ENCODE measurements around the gene ZNF518A. TPM values are rescaled to one million over a fixed set of nuclear protein-coding genes. Genes with fewer than 3 reads are reported as not detected.
"Not testable (repeated sequence)": the region's sequence is repeated elsewhere in the genome, so short reads cannot be mapped to it uniquely, and the experiment has no call there.

ZNF518A gene
- polyA plus RNA-seq, 10 donors, result 13.8 to 30.3 (median 19.6) TPM

DNA sequence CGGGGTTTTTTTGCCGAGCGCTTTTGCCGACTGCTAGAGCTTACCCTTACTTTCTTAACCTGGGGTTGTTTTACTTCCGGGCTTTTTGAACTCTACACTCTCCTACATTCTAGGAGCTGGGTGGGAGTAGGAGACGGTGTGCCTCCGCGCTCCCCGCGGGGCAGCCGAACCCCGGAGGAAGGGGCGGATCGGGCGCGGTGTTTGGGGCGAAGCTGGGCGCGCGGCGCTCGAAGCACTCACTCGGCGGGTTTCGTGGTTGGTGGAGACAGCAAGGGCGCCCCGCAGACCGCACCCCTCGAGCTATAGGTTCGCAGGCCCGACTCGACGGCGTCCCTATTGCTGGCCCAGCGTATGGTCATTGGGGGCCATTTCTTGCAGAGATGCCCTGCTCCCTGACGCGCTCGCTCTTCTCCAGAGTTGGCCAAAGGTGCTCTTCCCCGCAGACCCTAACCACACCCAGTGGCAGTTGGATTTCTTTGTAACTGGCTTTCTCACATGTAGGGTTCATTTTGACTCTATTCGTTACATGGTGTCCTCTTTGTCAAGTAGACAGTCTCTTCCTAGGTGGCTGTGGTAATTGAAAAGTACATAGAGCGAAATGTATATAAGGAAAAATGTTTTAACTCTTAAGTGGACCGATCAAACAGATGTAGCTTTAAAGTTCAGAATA, 364 bp downstream of the ZNF518A start:
- DNase-seq, result no peak

DNA sequence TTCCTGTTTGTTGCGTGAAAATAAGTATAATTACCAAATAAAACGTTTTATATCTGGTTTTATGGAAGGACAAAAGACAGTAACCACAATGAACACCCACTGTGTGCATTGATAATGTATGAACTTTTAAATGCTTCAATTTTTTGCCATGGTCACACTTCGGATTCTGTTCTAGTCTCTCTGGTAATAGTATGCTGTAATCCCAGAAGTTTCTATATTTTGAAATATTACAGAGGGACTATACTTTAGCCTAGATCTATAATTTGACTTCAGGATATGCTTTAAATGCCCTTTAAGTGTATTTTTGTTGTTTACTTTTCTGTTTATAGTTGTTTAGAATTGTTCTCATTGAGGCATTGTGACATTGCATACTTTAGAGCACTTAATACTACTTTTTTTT, 1.5 kb downstream of the ZNF518A start:
- DNase-seq, result no peak

DNA sequence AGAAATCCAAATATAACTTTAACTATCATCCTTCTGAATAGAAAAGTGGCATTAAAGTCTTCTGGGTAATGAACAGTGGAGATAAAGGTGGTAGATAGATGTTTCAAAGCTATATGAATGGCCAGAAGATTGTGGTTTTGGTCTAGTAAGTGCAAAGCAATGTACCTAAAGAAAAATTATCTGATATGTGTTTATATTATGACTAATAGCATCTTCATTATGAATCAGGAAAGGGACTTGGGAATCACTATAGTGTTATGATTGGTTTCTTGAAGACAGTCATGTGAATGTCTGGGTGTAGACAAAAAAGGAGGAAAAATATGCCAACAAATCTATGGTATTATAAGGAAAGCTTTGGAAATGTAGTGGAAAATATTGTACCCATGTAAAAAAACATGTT, 3.0 kb downstream of the ZNF518A start:
- DNase-seq, result peak in 1 of 3 donors; percentile 7

DNA sequence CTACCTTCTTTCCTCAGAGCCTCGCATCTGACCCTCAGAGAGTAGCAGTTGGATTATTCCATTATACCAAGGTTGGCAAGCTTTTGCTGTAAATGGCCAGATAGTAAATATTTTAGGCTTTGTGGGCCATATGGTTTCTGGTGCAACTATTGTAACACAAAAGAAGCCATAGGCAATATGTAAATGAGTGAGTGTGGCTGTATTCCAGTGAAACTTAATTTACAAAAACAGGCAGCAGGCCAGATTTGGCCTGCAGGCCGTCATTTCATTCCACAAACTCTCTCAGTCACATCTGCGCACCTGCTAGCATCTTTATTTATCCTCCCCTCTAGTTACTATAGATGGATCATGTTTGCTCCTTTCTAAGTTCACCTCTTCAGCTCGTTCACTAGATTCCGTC, 6.7 kb downstream of the ZNF518A start:
- no peak for DNase-seq

DNA sequence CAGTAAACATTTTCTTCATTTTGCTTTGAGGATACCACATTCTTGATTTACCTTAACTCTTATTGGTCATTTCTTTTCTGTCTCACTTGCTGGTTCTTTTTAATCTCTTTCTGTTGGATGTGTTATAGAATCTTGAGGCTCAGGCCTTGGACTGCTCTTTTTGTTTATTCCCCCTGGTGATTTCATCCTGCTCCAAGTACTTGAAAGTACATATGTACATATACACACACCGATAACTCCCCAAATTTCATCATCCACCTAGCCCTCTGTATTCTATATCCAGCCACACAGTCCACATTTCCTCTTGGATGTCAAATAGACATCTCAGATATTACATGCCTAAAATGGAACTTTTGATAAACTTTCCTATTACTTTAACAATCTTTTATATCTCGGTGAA, 7.5 kb downstream of the ZNF518A start:
- DNase-seq, result no peak

DNA sequence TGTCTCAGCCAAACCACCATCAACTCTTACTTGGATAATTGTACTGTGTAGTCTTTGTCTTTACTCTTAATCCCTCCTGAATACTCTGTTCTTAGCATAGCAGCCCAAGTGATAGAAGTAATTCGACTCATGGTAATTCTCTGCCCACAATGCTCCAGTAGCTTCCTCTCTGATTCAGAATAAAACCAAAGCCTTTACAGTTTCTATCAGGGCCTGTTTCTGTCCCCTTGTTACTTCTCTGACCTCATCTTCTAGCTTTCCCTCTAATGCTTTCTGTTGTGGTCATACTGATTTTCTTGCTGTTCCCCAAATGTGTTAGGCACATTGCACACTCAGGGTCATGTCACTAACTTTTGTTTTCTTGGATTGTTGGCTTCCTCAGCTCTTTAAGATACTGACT, 8.0 kb downstream of the ZNF518A start:
- no peak for DNase-seq

DNA sequence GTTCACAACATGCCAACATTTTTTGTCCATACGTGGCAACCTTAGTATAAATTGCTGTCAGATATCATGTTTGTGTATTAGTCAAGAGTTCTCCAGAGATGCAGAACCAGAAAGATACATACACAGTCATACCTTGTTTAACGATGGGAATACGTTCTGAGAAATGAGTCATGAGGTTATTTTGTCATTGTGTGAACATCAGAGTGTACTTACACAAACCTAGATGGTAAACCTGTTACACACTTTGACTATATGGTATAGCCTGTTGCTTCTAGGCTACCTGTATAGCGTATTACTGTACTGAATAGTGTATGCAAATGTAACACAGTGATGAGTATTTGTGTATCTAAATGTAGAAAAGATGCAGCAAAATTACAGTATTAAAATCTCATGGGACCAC, 22.3 kb downstream of the ZNF518A start:
- no peak for DNase-seq

DNA sequence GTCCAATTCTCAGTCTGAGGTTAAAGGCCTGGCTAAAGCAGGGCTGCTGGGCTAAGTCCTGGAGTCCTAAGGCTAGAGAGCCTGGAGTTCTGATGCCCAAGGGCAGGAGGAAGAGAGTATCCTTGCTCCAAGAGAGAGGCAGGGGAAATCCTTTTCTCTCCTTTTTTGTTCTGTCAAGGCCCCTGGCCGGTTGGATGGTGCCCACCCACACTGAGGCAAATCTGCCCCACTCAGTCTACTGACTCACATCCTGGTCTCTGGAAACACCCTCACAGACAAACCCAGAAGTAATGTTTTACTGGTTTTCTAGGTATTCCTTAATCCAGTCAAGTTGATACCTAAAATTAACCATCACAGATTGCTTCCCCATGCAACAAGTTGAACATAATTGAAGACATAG, 23.0 kb downstream of the ZNF518A start:
- DNase-seq, result no peak

DNA sequence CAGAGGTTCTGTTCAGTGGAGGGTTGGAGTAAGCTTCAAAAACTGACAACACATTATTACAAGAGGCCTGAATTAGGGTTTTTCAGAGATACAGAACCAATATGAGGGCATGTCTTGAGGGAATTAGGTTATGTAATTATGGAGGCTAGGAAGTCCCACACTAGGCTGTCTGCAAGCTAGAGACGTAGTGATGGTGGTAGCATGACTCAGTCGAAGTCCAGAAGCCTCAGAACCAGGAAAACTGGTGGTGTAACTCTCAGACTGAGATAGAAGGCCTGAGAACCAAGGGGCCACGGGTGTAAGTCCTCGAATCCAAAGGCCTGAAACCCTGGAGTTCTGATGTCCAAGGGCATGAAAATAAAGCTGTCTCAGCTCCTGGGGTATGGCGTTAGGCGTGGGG, 35.6 kb downstream of the ZNF518A start:
- no peak for DNase-seq

DNA sequence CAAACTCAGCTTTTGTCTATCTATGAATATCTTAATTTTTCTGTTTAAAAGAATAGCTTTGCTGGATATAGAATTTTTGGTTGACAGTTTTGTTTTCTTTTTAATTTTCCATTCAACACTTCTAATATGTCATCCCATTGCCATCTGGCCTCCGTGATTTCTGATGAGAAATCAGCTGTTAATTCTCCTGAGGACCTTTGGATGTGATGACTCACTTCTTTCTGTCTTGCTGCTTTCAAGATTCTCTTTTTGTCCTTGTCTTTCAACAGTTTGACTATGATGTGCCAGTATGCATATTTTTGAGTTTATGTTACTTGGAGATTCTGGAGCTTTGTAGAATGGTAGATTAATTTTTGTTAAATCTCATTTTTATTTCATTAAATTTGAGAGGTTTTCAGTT, 38.4 kb downstream of the ZNF518A start:
- no peak for DNase-seq

DNA sequence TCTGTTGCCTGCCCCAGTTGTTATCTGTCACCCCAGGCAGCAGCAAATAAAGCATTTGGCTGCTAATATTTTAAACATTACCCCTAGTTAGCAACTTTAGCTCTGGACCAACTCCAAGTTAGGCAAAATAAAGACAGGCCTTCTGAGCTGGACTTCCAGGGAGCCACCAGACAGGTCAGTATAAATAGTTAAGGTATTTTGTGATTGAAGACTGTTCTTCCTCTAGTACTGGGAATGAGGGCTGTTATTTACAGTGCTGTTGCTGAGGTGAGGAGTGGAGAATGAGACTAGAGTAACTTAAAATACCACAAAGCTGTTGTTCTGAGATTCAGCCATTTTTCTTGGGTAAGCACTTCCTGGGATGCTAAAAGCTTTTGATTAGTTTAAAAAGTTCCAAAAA, 40.1 kb downstream of the ZNF518A start:
- no peak for DNase-seq

DNA sequence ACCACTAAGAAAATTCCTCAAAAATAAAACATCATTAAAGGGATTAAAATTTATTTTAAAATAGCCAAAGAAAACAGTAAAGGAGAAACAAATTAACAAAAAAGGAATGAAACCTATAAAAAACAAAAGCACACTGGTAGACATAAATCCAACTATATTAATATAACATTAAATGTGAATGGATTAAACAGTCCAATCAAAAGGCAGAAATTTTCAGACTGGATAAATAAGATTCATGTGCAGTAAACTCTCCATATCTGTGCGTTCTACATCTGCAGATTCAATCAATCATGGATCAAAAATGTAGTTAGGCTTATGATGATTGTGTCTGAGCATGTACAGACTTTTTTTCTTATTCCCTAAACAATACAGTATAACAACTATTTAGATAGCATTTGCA, 42.6 kb downstream of the ZNF518A start:
- no peak for DNase-seq

DNA sequence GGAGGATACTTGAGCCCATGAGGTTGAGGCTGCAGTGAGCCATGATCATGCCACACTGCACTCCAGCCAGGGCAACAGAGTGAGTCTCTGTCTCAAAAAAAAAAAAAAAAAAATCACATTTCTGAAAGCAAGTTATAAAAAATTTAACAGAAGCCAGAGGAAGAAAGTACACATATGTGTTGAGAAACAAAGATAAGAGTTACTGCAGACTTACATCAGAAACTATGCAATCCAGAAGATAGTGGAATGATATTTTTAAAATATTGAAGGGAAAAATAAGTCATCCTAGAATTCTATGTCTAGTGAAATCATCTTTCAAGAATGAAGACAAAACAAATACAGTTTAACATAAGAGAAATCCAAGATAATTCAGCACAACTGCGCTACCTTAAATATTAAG, 46.9 kb downstream of the ZNF518A start:
- DNase-seq, result no peak

DNA sequence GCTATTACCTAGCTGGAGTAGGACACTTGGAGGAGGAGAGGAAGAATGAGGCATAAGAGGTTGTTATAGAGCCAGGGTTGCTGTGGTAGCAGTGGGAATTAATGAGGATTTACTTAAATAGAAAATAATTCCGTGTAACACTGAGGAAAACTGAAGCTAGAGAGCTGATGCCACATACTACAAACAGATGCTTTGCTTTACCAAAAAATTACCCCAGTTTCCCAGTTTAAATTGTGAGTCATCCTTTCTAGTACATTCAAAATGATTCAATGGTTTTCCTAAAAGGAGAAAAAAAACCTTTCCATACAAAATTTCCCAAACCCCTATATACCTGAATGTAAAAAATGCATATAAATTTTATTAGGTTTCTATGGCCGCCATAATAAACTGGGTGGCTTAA, 58.3 kb downstream of the ZNF518A start:
- no peak for DNase-seq

DNA sequence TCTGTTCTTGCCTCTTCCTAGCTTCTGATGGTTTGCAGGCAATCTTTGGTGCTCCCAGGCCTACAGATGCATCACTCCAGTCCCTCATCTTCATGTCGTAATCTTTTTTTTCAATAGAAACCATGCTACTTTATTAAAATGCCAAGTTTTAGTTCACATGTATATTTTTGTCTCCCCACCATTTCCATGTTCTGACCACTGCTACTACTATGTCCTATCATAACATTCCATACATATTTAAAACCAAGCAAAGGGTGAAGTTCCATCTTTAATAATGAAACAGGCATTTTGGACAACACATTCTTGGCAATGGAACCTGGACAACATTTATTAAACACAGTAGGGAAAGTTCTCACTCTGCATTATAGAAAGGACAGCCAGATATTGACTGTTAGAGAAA, 58.8 kb downstream of the ZNF518A start:
- no peak for DNase-seq

DNA sequence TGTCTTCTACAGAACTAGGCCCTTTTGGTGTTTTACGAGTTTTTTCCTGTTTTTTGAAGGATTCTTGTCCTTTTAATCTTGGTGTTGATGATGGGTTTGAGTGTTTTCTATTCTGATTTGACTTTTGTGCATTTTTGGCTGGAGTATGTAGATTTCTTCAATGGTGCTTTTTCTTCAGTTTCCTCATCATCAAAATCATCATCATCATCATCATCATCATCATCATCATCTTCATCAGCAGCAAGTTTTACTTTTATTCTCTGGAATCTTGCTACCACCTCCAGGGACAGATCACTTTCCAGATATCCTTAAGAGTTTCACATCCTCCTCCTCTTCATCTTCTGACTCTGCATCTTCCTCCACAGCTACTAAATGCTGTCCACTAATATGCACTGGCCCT, 59.4 kb downstream of the ZNF518A start:
- not testable (repeated sequence) for DNase-seq

DNA sequence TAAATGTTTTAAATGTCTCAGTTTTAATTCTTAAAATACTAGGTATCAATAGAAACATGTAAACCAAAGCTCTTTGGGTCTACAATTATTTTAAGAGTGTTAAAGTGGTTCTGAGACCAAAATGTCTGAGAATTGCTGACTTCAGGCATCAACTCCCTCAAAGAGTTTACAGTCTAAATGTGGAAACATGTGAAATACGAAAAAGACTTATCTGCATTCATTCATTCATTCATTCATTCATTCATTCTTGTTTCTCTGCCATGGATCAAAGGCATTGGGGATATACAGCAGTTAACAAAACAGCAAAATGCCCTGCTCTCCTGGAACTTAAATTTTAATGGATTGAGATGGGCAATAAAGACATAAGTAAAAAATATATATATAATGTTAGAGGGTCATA, 71.4 kb downstream of the ZNF518A start:
- no peak for DNase-seq

DNA sequence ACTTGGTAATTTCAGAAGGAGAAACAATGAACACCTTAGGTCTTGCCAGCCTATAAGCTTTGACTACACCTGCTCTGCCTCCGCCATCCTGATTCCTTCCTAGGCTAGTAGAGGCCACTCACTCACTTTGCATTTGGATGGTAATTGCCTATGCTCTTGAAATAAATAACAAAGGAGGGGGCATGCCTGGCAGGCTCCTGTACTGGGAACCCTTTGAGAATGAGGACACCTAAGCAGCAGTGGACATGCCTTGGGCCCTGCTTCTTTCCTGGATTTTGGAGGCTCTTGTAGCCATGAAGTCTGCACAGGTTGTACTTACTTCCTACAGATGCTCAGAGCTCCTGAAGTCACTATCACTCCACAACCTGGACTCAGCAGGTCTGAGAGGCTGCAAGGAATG, 75.5 kb downstream of the ZNF518A start:
- no peak for DNase-seq

DNA sequence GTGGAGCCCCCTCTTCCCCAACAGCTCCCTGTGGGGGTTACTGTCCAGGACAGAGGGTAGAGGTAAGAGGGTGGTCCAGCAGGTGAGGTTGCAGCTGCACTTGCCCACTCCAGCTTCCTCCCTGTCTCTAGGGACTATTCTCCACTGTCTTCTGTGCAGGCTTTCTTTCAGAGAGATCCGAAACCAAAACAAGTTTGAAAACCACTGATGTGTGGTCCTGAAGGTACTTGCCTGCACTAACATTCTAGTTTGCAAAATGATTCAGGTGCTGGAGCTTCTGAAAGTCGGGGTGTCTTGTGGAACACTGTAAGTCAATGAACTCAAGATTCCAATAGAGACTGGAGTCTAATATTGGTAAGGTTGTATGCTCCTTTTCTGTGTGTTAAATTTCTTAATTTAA, 78.2 kb downstream of the ZNF518A start:
- no peak for DNase-seq

DNA sequence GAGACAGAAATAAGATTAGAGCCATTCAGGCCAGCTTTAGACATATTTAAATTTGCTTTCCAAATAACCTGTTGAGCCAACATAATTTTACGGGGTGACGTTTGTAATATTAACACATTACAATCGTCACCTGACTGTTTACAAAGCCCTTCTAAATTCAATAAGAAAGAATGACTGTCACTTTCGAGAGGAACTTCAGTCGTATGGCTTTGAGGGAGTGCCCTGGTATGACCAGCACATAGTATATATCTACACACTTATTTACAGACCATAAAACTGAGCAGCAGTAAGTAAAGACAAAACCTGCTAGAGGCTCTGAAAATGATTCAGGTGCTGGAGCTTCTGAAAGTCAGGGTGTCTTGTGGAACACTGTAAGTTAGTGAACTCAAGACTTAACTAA, 78.8 kb downstream of the ZNF518A start:
- no peak for DNase-seq

DNA sequence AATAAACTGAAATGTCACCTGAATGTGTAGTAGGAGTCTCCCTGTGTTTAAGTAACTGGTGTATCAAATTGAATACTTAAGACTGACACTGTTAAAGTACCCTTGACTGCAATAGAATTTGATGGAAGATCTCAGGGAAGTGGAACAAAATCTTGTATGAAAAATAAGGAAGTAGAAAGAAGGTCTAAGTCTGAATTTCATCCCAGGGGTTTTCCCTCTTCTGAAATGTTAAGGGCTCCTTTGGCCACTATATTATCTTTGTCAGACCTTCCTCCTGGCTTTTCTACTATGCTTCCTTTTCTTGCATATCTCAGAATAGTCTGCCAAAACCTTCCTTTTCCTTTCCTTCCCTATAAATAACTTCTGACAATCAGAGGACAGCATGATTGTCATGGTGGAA, 81.7 kb downstream of the ZNF518A start:
- DNase-seq, result no peak

DNA sequence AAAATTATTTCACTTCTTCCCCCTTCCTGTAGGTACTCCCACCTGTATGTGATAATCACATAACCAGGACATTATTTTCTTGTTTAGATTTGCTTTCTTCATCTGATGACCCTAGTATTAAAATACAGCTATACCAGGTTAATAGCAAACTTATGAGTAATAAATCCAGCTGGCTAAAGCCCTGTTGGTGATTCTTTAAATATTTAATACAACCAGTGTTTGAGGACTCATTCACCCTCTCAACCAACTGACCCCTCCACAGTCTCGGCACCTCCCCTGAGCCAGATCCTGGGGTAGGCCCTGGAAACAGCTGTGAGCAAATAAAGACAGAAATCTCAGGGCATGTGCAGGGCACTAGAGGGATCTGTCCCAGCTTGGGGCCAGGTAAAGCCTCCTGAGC, 82.8 kb downstream of the ZNF518A start:
- no peak for DNase-seq

All from muscle of back (tissue), 11 donors.